Ramos (cell line): ENCODE measurements around the gene PRRT1.

ENCODE experiments used
- in situ Hi-C: fragments of 300-500 bp; cut with MboI; formaldehyde crosslinking; loops from one replicate; pipeline ENCODE4 v1.14.3; 2022; ENCODE audit warnings: low sequenced_read_pairs; ENCODE audit not compliant: unreplicated experiment

PRRT1 gene

GRCh38 chr6:32175711-32176475, 24.2 kb upstream of the PRRT1 start, which contains the start of gene AGPAT1:
Gene AGPAT1, minus strand, starts transcription at chr6:32176084. Its CDS starts 4,588 bp downstream, at chr6:32171496.
- in situ Hi-C loops: no loop called here

GRCh38 chr6:32175322-32175710, 23.6 kb upstream of the PRRT1 start:
- in situ Hi-C loops: no loop called here

GRCh38 chr6:32174416-32174815, 22.7 kb upstream of the PRRT1 start:
- in situ Hi-C loops: no loop called here

- in situ Hi-C loops: no loop called here
Observed at GRCh38 chr6:32173051-32173727, 21.4 kb upstream of the PRRT1 start.

GRCh38 chr6:32171234-32171633, 19.5 kb upstream of the PRRT1 start:
- in situ Hi-C loops: no loop called here

- in situ Hi-C loops: no loop called here
Observed at GRCh38 chr6:32170294-32170693, 18.6 kb upstream of the PRRT1 start.

- in situ Hi-C loops: no loop called here
Observed at GRCh38 chr6:32168807-32169591, 17.3 kb upstream of the PRRT1 start.

GRCh38 chr6:32168350-32168749, 16.6 kb upstream of the PRRT1 start:
- in situ Hi-C loops: no loop called here

- in situ Hi-C loops: no loop called here
Observed at GRCh38 chr6:32167761-32168262, 16.1 kb upstream of the PRRT1 start.

- in situ Hi-C loops: no loop called here
Observed at GRCh38 chr6:32167154-32167760, 15.5 kb upstream of the PRRT1 start.

- in situ Hi-C loops: no loop called here
Observed at GRCh38 chr6:32166411-32167061, 14.8 kb upstream of the PRRT1 start.

- in situ Hi-C loops: no loop called here
Observed at GRCh38 chr6:32164295-32164694, 12.6 kb upstream of the PRRT1 start, which contains the start of gene EGFL8. Gene EGFL8, plus strand, starts transcription at chr6:32164595. Its CDS starts 1,571 bp downstream, at chr6:32166166.

GRCh38 chr6:32163559-32164258, 12.0 kb upstream of the PRRT1 start:
- in situ Hi-C loops: no loop called here

- in situ Hi-C loops: no loop called here
Observed at GRCh38 chr6:32158052-32158451, 6.3 kb upstream of the PRRT1 start.

- in situ Hi-C loops: no loop called here
Observed at GRCh38 chr6:32156891-32157290, 5.2 kb upstream of the PRRT1 start.

- in situ Hi-C loops: no loop called here
Observed at GRCh38 chr6:32154514-32155161, 2.9 kb upstream of the PRRT1 start.

- in situ Hi-C loops: no loop called here
Observed at GRCh38 chr6:32153564-32154513, 2.1 kb upstream of the PRRT1 start, which contains the start of gene PPT2. Gene PPT2, plus strand, starts transcription at chr6:32154141. Its CDS starts 454 bp downstream, at chr6:32154595.
